Epidermal melanocyte (primary cell): ENCODE measurements around the gene CD7.

Source experiments
- DNase-seq: peaks from one replicate; pipeline ENCODE4 v3.0.0; 2011; ENCODE audit warnings: low spot score; ENCODE audit not compliant: insufficient read length

The CD7 gene

DNA sequence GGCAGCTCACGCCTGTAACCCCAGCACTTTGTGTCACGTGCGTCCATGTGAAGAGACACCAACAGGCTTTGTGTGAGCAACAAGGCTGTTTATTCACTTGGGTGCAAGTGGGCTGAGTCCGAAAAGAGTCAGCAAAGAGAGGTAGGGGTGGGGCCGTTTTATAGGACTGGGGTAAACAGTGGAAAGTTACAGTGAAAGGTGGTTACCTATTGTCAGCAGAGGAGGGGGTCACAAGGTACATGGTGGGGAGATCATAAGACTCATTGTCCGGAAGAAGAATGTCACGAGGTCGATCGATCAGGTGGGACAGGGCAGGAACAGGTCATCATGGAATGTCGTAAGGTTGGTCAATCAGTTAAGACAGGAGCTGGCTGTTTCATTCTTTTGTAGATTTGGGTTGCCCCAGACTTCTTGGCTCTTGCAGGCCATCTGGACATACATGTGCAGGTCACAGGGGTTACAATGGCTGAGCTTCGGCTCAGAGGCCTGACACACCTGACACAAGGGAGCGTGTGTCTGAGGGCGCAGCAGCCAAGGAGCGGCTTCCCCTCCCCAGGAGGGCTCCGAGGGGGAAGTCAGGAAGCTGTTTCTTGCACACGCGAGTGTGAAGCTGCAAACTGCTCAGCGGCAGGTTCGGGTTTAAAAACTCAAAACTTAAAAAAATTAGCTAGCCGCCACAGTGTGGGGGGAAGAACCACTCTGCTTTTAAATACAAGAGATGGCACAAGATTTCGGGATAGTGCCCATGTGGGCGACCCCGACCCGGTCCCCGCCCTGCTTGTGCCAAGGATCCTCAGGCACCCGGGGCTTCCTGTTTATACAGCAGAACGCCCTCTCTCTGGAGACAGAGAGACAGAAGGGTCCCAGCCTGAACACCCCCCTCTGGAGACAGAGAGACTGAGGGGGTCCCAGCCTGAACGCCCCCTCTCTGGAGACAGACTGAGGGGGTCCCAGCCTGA, 29.2 kb upstream of the CD7 start:
- DNase-seq: no peak

DNA sequence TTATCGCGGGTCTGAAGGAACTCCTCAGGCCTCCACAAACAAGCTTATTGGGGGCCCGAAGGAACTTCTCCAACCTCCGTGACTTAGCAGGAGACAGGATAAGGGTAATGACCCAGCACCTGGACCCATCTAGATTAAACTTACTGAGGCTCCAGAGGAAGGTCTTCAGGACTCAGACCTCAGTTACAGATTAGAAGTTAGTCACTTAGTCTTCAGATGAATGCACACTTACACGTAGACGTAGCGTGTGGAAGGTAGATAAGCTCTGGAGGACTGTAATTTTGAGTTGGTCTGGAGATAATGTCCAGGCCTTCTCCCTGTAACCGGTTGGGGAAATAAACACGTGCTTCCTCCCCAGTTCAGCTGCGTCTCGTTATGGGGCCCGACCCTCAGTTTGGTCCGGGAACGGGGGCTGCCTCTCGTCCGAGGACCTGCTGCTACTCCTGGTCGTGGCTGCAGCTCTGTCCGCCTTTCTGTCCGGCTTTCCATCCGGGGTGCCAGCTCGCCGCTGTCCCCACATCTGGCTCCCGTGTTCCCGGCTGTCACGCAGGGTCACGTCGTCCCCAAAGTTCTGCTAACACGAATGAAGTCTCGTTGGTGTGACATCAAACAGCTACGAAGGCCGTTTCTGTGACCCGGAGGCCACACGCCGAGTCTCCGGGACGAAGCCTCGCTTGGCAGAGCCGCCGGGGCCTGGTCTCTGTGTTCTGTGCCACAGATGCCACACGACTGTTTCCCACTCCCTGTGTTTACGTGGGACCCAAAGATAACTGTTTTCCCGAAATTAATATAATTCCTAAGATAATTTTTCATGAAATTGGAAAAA, 28.0 kb upstream of the CD7 start:
- no peak for DNase-seq

DNA sequence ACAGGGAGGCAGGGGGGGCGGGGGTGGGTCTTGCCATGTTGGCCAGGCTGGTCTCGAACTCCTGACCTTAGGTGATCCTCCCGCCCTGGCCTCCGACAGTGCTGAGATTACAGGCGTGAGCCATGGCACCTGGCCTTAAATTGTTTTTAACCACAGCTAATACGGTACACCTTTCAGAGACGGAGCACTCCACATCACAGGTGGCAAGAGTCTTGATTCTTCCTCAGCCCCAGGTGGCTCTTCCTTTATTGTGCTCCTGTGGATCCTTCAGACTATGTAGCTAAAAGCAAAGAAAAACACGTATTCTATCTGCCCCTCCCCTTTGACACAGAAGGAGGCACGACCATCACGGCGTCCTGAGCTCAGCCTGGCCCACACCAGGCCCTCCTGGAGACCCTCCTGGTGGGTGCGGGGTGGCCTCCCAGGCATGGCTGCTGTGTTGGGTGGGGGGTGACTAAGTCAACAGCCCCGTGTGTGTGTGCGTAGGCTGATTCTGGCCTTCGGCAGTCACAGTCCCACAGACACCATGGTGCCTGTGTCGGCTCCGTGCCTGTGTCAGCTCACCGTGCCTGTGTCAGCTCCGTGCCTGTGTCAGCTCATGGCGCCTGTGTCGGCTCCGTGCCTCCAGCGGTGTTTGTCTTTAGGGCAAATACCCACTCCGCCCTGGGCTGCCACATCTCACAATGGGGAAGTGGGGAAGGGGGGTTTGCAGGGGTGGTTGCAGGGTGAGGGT, 26.9 kb upstream of the CD7 start:
- DNase-seq: no peak

GRCh38 chr17:82343560-82343959, 26.2 kb upstream of the CD7 start:
- DNase-seq: no peak

DNA sequence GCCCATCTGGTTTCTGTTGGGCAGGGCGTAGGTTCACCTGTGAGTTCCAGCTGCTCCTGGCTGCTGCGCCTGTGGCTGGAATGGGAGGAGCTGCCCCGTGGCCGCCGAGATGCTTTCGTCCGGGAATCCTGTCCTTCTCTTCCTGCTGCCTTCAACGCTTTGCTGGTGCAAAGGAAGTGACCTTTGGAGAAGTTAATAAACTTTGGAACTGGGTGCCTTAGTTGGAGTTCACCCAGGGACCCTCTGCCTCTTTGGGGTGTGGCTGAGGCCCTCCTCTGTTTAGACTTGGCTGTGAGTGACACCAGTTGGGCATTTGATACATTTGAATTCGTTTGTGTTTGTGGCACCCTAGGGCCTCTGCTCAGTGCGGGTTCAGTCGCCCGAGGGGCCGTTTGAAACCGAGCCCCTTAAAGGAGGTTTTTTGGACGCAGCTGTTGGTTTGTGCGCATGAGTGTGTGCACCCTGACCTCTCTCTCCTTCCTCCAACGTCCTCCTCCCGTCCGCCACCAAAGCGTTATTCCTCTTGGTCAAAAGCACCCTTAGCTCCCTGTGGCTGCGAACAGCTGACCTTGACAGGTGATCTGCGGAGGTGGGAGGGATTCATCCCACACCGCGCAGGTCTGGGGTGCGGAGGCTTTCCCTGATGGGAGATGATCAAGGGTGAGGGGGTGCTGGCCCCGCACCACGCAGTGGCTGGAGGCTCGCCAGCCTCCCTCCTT, 25.1 kb upstream of the CD7 start:
- no peak for DNase-seq

- no peak for DNase-seq
Observed at GRCh38 chr17:82339634-82340580, 22.5 kb upstream of the CD7 start.

DNA sequence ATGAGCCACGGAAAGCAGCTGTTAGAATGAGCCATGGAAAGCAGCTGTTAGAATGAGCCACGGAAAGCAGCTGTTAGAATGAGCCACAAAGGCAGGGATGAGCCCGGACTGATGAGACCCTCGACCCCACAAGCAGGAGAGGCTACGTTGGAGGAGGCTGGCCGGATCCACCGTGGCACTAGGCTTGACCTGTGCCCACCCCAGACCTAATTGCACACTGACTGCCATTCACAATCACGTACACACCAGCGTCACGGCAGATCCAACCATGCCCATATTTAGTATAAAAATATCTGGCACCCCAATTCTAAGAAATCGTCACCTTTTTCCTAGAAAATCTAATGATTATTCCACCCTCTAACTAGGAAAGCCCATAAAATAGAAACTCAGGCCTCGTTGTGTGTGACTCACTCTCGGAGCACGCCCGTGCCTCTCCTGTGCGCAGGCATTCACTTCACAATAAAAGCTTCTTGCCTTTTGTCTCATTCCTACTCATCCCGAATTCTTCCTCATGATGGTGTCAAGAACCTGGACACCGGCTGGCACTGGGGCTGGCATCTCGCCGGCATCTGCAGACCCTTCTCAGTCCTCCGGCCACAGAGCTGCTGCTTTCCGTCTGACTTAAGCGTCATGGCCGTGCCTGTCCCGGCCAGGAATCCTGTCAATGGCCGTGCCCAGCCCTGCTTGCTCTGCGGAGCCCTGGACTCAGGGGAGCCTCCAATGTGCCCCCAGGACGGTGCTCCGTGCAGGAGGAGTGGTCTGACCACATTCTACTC, 21.6 kb upstream of the CD7 start:
- DNase-seq: peak; percentile 69

DNA sequence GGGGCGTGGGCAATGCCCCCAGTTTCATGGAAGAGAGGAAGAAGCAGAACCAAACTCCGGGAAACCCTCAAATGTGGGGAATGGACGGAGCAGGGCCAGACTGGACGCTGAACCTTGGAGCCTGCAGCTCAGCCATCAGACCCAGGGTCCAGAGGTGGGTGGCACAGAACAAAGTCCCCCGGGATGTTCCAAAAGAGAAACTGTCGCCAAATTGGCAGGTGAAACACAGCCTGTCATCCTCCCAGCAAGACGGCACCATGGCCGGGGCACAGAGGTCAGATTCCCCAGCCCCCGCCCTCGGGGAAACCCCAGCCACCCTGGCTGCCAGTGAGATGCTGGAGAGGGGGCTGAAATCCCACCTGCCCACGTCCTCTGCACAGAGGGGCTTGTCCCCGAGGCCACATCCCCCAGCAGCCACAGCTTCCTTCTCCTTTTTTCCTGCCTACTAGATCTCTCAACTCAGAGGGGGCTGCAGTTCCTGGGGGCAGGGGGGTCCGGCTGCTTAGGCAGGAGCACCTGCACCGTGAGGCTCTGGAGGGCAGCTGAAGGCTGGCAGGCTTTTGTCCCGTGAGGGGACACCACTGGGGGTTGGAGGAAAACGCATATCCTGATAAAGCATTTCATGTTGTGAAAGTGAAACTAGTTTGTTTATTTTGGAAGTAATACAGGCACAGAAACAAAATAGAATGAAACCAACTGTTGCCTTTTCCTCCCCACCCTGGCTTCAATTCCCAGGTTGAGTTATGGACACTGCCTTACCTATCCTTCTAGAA, 17.4 kb upstream of the CD7 start:
- peak; percentile 64 for DNase-seq

GRCh38 chr17:82334204-82334621, 16.8 kb upstream of the CD7 start:
- no peak for DNase-seq

DNA sequence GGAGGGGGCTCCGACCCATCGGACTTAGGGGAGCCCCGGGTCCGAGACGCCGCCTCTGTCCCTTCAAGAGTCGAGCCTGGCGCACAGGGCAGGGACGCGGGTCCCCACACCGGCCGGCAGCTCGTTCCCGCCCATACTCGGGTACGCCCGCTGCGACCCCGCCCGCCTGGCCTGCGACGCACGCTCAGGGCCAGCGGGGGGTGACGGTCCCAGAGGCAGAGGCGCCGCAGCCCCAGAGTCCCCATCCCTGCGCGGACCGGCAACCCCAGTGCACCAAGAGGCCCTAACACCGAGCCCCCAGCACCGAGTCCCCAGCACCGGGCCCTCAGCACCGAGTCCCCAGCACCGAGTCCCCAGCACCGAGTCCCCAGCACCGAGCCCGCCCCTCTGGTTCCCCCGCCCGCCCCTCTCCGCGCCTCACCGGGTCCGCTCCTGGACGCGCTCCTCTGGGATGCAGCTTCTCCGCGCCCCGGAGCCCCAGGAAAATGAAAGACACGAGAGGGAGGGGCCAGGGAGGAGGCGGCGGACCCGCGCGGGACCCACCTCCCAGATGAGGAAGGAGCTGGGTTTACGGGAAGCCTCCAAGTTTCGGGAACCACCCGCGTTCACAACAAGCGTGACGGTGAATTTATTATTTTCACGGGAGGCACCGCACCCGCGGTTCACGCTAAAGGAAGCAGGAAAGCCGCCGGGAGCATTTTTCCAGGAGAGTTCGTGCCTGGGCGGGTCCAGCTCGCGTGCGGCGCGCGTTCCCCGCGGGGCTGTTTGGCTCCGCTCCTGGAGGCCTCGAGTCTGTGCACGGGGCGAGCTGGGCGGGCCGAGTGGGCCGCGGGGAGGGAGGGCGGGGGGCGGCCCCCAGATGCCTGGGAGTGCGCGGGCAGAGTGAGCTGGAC, 16.1 kb upstream of the CD7 start, which contains the start of gene SECTM1:
Gene SECTM1 (minus strand): TSS at position 488 of the 893 bp plus-strand sequence. CDS start 6,526 bp downstream, outside the sequence.
- DNase-seq: peak; percentile 95

DNA sequence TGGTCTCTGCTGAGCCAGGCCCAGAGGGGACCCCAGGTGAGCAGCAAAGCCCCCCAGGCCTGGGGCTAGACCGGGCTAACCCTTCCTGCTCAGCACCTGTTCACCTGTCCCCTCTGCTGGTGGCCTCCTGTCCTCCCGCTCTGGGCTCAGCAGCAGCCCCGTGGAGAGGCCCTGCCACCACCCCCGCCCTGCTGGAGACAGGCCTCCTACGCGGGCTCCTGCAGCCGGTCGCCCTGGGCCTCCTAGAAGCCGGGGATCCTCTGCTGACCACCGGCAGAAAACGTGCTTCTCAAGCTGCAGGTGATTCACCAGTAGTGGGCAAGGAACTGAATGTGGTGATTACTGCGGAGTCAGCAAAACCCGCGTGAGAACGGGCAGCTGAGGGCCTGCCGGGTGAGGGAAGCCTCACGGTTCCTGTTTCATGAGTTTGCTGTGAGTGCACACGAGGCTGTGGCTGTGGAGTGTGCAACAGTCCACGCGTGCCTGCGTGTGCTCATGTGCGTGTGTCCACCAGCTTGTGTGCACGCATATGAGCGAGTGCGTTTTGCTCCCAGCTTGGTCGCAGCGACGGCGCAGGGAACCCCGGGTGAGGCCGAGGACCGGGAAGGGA, 15.4 kb upstream of the CD7 start:
- no peak for DNase-seq

GRCh38 chr17:82331345-82331939, 14.0 kb upstream of the CD7 start:
- DNase-seq: no peak

- DNase-seq: peak; percentile 92
Observed at GRCh38 chr17:82330322-82331239, 13.2 kb upstream of the CD7 start.

DNA sequence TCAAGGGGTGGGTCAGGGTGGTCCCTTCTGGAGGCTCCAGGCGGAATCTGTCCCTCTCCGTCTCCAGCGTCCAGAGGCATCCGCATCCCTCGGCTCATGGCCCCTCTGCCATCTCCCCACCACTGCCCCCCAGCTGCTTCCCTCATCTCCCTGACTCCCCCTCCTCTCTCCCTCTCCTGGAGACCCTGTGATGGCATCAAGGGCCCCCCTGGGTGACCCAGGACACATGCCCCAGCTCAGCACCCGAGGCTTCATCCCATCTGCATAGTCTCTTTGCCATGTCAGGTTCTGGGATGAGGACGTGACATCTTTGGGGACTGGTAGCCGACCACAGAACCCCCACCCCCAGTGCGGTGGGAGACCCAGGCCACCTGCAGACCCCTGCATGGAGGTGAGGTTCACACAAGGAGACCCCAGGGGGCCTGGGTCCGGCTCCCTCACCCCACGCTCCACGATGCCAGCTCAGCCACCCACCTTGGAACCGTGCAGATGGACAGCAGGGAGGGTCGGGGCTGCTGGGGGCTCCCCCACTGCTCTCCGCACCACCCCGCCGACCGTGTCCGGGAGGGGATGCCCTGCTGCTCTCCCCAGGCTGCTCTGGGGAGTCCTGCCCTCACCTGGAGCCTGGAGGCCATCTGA, 12.4 kb upstream of the CD7 start:
- DNase-seq: no peak
